Effector memory CD8-positive, alpha-beta T cell (primary cell): ENCODE data around the gene MIAT.
A peak's percentile ranks its signal among the peaks of the same experiment; 100 is the strongest.

Source experiments
- ATAC-seq: fragments of 150-1000 bp; cut with Tn5 transposase; replicated peaks from 2 replicates; pipeline ENCODE4 v1.10.0; 2021; ENCODE audit warnings: mild to moderate bottlenecking, moderate library complexity
- DNase-seq, 3 experiments: peaks; one replicate each; pipeline ENCODE4 v3.0.0; 2021
- H3K27ac Mint-ChIP-seq, 2 donors: one replicate each; pipeline ENCODE4 v1.8.0; 2022; ENCODE audit warnings: mild to moderate bottlenecking in 2 of 2, mixed read lengths in 2 of 2, moderate library complexity in 2 of 2
- H3K27me3 Mint-ChIP-seq, 2 donors: one replicate each; pipeline ENCODE4 v1.8.0; 2022; ENCODE audit warnings: mixed read lengths in 2 of 2
- H3K36me3 Mint-ChIP-seq: one replicate; pipeline ENCODE4 v1.8.0; 2022; ENCODE audit warnings: mild to moderate bottlenecking, moderate library complexity, mixed read lengths; ENCODE audit not compliant: insufficient read depth
- H3K4me1 Mint-ChIP-seq, 2 donors: one replicate each; pipeline ENCODE4 v1.8.0; 2022; ENCODE audit warnings: low read depth in 2 of 2, mixed read lengths in 2 of 2
- H3K4me3 Mint-ChIP-seq, 2 donors: one replicate each; pipeline ENCODE4 v1.8.0; 2022; ENCODE audit warnings: mild to moderate bottlenecking in 2 of 2, mixed read lengths in 2 of 2, moderate library complexity in 2 of 2
- H3K9me3 Mint-ChIP-seq, 2 donors: one replicate each; pipeline ENCODE4 v1.8.0; 2022; ENCODE audit warnings: mixed read lengths in 2 of 2

The MIAT gene

DNA sequence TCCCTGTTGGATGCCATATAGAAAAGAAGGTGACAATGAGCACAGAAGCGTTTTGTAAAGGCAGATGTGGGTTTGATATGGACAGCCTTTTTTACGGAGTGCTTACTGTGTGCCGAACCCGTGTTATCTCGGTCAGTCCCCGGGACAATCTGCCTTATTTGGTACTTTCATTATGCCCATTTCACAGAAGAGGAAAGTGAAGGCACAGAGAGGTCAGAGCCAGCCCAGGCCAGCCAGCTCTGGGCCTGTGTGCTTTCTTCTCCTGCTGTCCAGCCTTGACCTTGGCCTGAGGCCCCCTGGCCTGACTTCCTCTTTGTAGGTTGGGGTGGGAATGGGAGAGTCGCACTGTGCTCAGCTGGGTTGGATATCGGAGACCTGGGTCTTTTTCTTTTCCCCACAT lies 38.9 kb upstream of the MIAT start:
- DNase-seq (no peak), ATAC-seq (no peak)
- Mint-ChIP-seq H3K36me3 (no peaks in the 10 kb centered on the region), H3K9me3 (no peaks in the 10 kb centered on the region), H3K27ac (peak overlapping the region; percentile 36 to 62), H3K27me3 (no peaks in the 10 kb centered on the region), H3K4me3 (no peak overlapping the region), H3K4me1 (peaks cover 21 to 29% of the 10 kb centered on the region in 2 donors)

DNA sequence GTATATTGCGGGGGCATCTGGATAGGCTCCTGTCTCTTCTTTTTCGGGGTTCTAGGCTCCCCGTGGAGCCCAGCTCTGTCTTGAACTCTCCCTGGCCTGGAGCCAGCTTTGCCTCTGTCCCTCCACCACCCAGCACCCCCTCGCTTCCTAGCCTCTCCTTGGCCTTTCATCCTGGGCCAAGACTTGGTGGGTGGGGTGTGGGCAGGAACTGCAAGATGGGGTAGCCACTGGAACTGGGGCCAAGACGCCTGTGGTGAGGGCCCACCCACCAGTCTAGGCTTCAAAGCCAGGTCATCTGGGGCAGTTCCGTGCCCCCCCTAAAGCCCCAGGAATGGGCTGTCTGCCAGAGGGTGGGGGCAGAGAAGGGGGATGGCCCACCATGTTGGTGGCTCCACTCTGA lies 37.9 kb upstream of the MIAT start:
- Mint-ChIP-seq H3K4me1 (peaks cover 21 to 29% of the 10 kb centered on the region in 2 donors), H3K36me3 (no peaks in the 10 kb centered on the region), H3K4me3 (no peak overlapping the region), H3K9me3 (peaks cover 0 to 6% of the 10 kb centered on the region in 2 donors), H3K27me3 (no peaks in the 10 kb centered on the region), H3K27ac (peak overlapping the region in 1 of 2 donors; percentile 78)
- DNase-seq, result no peak
- no peak for ATAC-seq

DNA sequence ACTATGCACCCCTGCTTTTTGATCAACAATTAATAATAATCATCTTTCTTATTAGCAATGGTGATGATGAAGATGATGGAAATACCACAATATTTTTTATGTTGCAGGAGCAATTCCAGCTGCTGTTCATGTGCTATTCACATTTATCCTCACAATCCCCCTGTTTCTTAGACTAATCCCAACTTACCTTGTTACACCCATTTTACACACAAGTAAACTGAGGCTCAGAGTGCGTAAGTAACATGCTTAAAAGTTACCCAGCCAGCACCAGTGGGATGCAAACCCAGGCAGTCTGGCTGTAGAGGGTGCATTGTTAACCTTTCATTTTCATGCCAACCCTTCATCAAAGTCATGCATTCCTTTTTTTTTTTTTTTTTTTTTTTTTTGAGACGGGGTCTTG lies 37.2 kb upstream of the MIAT start:
- Mint-ChIP-seq H3K36me3 (no peaks in the 10 kb centered on the region), H3K27me3 (no peaks in the 10 kb centered on the region), H3K4me3 (no peak overlapping the region), H3K27ac (peak overlapping the region in 1 of 2 donors; percentile 78), H3K9me3 (peaks cover 0 to 6% of the 10 kb centered on the region in 2 donors), H3K4me1 (peaks cover 20 to 28% of the 10 kb centered on the region in 2 donors)
- ATAC-seq, result no peak
- DNase-seq, result no peak

DNA sequence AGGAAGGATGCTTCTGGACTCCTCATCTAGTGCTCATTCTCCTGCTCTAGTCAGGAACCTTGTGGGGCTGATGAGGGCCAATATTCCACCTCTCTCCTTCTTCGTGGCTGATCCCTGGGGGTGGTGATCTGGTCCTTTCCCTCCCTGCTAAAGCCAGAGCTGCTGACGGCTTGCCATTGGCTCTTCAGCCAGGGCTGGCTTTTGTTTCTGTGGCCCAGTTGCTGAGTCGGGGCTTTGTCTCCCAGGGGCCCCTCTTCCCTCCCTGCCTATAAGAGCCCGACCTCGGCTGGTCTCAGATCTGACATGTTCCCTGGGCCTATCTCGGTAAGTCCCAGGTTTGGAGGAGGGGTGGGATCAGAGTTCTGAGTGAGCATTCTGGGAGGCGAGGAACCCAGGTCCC lies 35.7 kb upstream of the MIAT start, which contains the start of gene CRYBA4:
Gene CRYBA4, plus strand, starts transcription at position 301 of the 400 bp plus-strand sequence. CDS start 634 bp downstream, outside the sequence.
- Mint-ChIP-seq H3K27me3 (no peaks in the 10 kb centered on the region), H3K27ac (peak within 1 kb of the TSS; percentile 41 to 53), H3K4me3 (no peak within 1 kb of the TSS), H3K36me3 (no peaks in the 10 kb centered on the region), H3K4me1 (peaks cover 14% of the 10 kb centered on the region in 2 donors), H3K9me3 (peaks cover 0 to 6% of the 10 kb centered on the region in 2 donors)
- ATAC-seq, result no peak
- no peak for DNase-seq

DNA sequence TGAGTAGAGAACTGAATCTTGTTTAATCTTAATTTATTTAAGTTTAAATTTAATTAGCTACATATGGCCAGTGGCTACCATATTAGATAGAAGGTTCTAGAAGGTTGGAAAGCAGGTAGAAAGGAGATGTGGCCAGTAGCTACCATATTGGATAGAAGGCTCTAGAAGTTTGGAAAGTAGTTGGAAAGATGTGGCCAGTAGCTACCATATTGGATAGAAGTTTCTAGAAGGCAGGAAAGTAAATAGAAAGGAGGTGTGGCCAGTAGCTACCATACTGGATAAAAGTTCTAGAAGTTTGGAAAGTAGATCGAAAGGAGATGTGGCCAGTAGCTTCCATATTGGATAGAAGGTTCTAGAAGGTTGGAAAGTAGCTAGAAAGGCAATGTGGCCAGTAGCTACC lies 33.4 kb upstream of the MIAT start:
- no peaks in the 10 kb centered on the region for H3K27me3 Mint-ChIP-seq
- H3K4me3 Mint-ChIP-seq, result no peak overlapping the region
- H3K4me1 Mint-ChIP-seq, result peaks cover 18% of the 10 kb centered on the region in 2 donors
- no peak for ATAC-seq
- H3K9me3 Mint-ChIP-seq, result peaks cover 0 to 6% of the 10 kb centered on the region in 2 donors
- H3K36me3 Mint-ChIP-seq, result no peaks in the 10 kb centered on the region
- peak overlapping the region in 1 of 2 donors; percentile 2 for H3K27ac Mint-ChIP-seq
- no peak for DNase-seq

DNA sequence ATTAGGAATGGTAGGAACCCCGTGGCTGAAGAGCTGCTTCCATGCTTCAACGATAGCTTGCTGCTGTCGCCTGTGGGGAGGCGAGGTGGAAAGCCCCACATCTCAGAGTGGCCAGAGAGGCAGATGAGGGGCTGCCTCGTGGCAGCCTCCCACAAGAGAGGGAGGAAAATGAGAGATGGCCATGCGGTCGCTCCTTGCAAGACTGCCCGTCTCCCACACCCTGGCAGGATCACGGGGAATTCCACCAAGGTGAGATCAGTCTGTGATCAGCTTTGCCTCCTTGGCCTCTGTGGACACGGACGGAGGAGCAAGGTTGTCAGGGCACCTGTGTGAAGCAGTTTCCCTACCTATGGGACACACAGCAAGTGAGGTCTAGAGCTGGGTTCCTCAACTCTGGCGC lies 32.6 kb upstream of the MIAT start:
- no peak for ATAC-seq
- Mint-ChIP-seq H3K9me3 (peaks cover 0 to 6% of the 10 kb centered on the region in 2 donors), H3K4me3 (no peak overlapping the region), H3K27ac (no peak overlapping the region), H3K4me1 (peaks cover 17% of the 10 kb centered on the region in 2 donors), H3K36me3 (no peaks in the 10 kb centered on the region), H3K27me3 (no peaks in the 10 kb centered on the region)
- DNase-seq, result no peak

DNA sequence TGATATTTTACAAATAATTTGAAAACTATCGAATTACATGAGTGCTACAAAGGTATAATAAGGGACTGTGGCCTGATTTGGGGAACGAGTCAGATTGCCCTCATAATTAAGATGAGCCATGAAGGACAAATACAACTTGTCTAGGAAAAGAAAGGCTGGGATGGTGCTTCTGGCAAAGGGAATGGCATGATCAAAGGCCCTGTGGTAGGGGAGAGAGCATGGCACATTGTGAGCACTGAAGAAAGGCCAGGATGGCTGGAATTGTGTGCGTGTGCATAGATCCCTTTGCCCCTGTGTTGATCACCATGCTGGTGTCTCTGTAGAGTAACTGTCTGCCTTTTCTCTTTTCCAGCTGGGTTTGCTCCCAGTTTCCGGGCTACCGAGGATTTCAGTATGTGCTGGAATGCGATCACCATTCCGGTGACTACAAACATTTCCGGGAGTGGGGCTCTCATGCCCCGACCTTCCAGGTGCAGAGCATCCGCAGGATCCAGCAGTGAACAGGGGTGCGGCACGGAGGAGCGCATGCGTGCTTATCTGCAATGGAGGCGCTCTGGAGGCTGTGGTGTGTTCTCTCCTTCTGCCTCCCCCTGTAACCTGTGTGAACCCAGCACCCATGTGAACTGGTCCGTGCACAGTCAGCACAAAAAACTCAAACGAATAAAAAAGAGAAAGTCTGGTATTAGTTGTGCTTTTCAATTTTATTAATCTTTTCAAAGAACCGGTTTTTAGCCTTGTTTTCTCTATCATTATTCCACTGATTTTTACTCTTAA lies 27.2 kb upstream of the MIAT start:
- H3K27ac Mint-ChIP-seq, result no peak overlapping the region
- no peaks in the 10 kb centered on the region for H3K36me3 Mint-ChIP-seq
- DNase-seq, result no peak
- peaks cover 13 to 29% of the 10 kb centered on the region in 2 donors for H3K4me1 Mint-ChIP-seq
- H3K27me3 Mint-ChIP-seq, result no peaks in the 10 kb centered on the region
- no peak overlapping the region for H3K4me3 Mint-ChIP-seq
- H3K9me3 Mint-ChIP-seq, result no peaks in the 10 kb centered on the region
- no peak for ATAC-seq

DNA sequence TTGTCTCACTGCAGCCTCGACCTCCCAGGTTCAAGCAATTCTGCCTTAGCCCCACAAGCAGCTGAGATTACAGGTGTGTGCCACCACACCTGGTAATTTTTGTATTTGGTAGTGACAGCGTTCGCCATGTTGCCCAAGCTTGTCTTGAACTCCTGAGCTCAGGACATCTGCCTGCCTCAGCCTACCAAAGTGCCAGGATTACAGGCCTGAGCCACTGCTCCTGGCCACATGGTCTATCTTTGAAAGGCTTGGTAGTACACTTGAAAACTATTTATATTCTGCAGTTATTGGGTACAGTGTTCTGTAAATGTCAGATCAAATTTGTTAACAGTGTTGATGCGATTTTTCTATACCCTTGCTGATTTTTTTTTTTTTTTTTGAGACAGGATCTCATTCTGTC lies 26.1 kb upstream of the MIAT start:
- Mint-ChIP-seq H3K27ac (no peak overlapping the region), H3K27me3 (no peaks in the 10 kb centered on the region), H3K9me3 (no peaks in the 10 kb centered on the region), H3K36me3 (no peaks in the 10 kb centered on the region), H3K4me3 (no peak overlapping the region), H3K4me1 (peaks cover 13 to 31% of the 10 kb centered on the region in 2 donors)
- ATAC-seq (no peak), DNase-seq (no peak)

DNA sequence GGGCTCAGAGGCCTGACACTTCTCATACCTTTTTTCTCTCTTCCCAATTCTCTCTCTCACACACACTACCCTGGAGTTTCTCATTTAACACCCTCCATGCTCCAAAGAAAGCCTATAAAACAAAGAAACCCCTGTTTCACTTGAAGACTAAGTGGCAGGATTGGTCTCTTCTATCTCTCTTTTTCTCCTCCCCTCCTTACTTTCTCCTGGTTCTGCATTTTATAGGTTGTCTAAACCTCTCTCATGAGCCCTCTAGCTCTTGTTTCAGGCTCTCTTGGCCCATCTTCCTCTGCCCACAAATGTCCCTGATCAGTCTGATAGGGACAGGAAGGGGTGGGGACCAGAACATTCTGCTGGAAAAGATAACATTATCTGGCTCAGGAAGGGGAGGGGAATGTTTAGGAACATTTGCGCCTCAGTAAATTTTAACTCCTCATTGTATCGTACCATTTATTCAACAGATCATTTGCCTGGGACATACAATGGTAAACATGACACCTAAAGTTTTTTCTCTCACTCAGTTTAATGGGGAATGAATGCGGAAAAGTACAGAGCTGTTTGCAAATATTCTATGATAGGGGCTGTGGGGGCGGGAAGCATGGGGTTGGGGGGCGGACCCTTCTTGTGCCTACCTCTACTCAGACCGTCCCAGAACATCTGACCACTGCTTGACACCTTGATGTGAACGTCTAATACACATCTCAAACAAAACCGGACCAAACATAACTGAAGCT lies 24.8 kb upstream of the MIAT start:
- ATAC-seq (no peak), DNase-seq (no peak)
- no peak overlapping the region for H3K27ac Mint-ChIP-seq
- no peak overlapping the region for H3K4me3 Mint-ChIP-seq
- H3K9me3 Mint-ChIP-seq, result no peaks in the 10 kb centered on the region
- no peaks in the 10 kb centered on the region for H3K36me3 Mint-ChIP-seq
- H3K4me1 Mint-ChIP-seq, result peaks cover 12 to 27% of the 10 kb centered on the region in 2 donors
- H3K27me3 Mint-ChIP-seq, result no peaks in the 10 kb centered on the region

DNA sequence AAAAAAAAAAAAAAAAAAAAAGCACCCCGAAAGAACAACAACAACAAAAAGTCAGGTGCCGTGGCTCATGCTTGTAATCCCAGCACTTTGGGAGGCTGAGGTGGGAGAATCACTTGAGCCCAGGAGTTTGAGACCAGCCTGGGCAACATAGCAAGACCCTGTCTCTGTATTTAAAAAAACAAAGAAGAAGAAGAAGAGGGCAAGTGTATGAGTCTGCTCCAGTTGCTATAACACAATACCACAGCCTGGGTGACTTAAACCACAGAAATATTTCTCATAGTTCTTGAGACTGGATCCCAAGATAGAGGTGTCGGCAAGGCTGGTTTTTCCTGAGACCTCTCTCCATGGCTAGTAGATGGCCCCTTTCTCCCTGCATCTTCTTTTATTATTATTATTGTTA lies 23.2 kb upstream of the MIAT start:
- Mint-ChIP-seq H3K4me1 (peaks cover 2 to 19% of the 10 kb centered on the region in 2 donors), H3K27me3 (no peaks in the 10 kb centered on the region), H3K27ac (no peak overlapping the region), H3K9me3 (no peaks in the 10 kb centered on the region), H3K36me3 (no peaks in the 10 kb centered on the region), H3K4me3 (no peak overlapping the region)
- DNase-seq, result no peak
- no peak for ATAC-seq

DNA sequence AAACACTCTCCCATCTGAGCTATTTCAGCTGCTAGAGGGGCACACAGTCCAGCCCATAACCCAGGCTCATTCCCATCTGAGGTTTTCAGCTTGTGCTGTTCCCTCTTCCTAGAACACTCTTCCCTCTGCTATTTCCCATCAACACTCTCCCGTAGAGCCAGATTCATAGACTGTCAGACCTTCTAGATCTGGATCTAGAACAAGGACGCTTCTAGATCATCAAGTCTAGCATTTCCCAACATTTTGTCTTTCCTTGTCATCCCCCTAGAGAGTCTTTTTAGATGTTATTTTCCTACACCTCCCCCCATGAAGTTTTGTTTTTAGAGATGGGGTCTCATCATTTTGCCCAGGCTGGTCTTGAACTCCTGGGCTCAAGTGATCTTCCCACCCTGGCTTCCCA lies 22.3 kb upstream of the MIAT start:
- Mint-ChIP-seq H3K27me3 (no peaks in the 10 kb centered on the region), H3K36me3 (no peaks in the 10 kb centered on the region), H3K4me1 (peaks cover 2 to 20% of the 10 kb centered on the region in 2 donors), H3K27ac (no peak overlapping the region), H3K9me3 (no peaks in the 10 kb centered on the region), H3K4me3 (no peak overlapping the region)
- DNase-seq (no peak), ATAC-seq (no peak)

DNA sequence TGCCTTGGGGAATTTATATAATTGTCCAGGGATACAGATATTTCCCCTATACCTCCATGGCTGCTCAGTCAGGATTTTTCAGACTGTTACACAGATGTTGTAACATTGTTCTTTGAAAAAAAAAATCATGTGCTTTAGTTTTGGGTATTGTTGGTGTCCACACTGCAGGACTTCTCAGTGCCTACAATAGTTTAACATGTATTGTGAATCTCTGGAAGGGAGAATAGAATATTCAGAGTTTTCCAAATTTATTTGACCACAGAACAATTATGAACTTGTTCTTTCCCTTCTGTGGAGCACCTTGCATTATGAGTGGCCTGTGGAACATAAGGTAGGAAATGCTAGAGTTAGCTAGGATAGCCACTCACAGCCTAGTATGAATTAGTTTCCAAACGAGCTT lies 21.1 kb upstream of the MIAT start:
- Mint-ChIP-seq H3K4me3 (no peak overlapping the region), H3K36me3 (peaks cover under 1% of the 10 kb centered on the region), H3K27ac (peak overlapping the region in 1 of 2 donors; percentile 86), H3K4me1 (peaks cover 6 to 32% of the 10 kb centered on the region in 2 donors), H3K27me3 (no peaks in the 10 kb centered on the region), H3K9me3 (no peaks in the 10 kb centered on the region)
- no peak for ATAC-seq
- no peak for DNase-seq

DNA sequence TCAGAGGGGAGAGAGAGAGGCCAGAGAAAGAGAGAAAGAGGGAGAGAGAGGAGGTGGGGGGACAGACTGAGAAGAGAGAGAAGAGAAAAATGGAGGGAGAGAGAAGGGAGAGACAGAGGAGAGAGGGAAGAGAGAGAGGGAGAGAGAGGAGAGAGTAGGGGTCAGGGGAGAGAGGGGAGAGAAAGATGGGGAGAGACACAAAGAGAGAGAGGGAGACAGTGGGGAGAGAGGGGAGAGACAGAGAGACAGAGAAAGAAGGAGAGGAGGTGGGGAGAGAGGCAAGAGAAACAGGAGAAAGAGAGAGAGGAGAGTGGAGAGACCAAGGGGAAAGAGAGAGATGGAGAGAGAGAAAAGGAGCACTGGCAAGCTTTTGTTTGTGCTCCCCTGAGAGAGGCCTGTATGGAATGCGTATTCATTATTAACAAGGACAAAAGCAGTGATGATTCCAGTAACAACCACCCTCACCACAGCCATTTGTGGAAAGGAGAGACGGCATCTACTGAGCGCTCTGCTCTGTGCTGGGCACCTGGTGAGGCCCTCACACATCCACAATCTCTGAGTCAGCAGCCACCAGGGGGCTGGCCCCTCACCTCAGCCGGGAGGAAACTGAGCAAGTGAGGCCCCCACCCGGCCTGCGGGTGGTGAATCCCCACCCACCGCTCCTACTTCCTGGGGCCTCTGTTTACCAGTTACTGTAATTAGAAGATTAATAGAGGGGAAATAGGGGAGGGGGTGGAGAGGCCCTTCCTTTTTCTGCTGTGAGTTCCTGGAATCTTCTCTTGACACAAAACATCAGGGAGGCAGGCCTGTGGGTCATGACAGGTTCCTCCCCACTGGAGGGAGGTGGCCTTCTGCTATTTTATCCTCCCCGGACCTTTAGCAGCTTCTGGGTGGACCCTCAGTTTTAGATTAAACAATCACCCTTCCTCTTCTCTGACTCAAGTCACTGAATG lies 14.6 kb upstream of the MIAT start:
- ATAC-seq, result peak; percentile 83
- DNase-seq, result peak; percentile 58 to 65 (median 61)
- peaks cover 16% of the 10 kb centered on the region for H3K36me3 Mint-ChIP-seq
- no peaks in the 10 kb centered on the region for H3K27me3 Mint-ChIP-seq
- H3K4me3 Mint-ChIP-seq, result peak overlapping the region; percentile 73 to 77
- no peaks in the 10 kb centered on the region for H3K9me3 Mint-ChIP-seq
- peak overlapping the region; percentile 93 to 98 for H3K27ac Mint-ChIP-seq
- H3K4me1 Mint-ChIP-seq, result peaks cover 58 to 79% of the 10 kb centered on the region in 2 donors
